ENCODE data around the gene OGFR.

Gene OGFR

GRCh38 chr20:62778601-62779416 lies 25.8 kb upstream of the OGFR start:
- Histone ChIP-seq H3K36me3 (no peaks in the 10 kb centered on the region), H3K9me3 (no peaks in the 10 kb centered on the region), H3K27me3 (no peaks in the 10 kb centered on the region), H3K4me3 (ENCODE audit: low read depth, low read length) (no peak overlapping the region), H3K4me1 (peaks cover 12% of the 10 kb centered on the region)
- TF ChIP-seq CTCF (IDR thresholded peaks at IDR 0.05; ENCODE audit: low read depth, low read length) = no peak
- no peak for DNase-seq

GRCh38 chr20:62779417-62779685 lies 25.3 kb upstream of the OGFR start:
- no peak for TF ChIP-seq CTCF (IDR thresholded peaks at IDR 0.05; ENCODE audit: low read depth, low read length)
- H3K4me1 ChIP-seq = peaks cover 12% of the 10 kb centered on the region
- H3K27me3 ChIP-seq = no peaks in the 10 kb centered on the region
- H3K36me3 ChIP-seq = no peaks in the 10 kb centered on the region
- H3K4me3 ChIP-seq (ENCODE audit: low read depth, low read length) = no peak overlapping the region
- no peaks in the 10 kb centered on the region for H3K9me3 ChIP-seq
- no peak for DNase-seq

- H3K36me3 ChIP-seq = no peaks in the 10 kb centered on the region
- H3K27me3 ChIP-seq = no peaks in the 10 kb centered on the region
- peaks cover 12% of the 10 kb centered on the region for H3K4me1 ChIP-seq
- no peak for DNase-seq
- no peak for TF ChIP-seq CTCF (IDR thresholded peaks at IDR 0.05; ENCODE audit: low read depth, low read length)
- no peak overlapping the region for H3K4me3 ChIP-seq (ENCODE audit: low read depth, low read length)
- no peaks in the 10 kb centered on the region for H3K9me3 ChIP-seq
Measured at GRCh38 chr20:62780204-62780603, 24.4 kb upstream of the OGFR start.

- DNase-seq = no peak
- no peaks in the 10 kb centered on the region for H3K27me3 ChIP-seq
- no peaks in the 10 kb centered on the region for H3K36me3 ChIP-seq
- no peak overlapping the region for H3K4me3 ChIP-seq (ENCODE audit: low read depth, low read length)
- H3K4me1 ChIP-seq = peaks cover 14% of the 10 kb centered on the region
- TF ChIP-seq CTCF (IDR thresholded peaks at IDR 0.05; ENCODE audit: low read depth, low read length) = no peak
- H3K9me3 ChIP-seq = no peaks in the 10 kb centered on the region
Measured at GRCh38 chr20:62780696-62781095, 23.9 kb upstream of the OGFR start.

- Histone ChIP-seq H3K4me3 (ENCODE audit: low read depth, low read length) (no peak overlapping the region), H3K4me1 (peaks cover 19% of the 10 kb centered on the region), H3K27me3 (no peaks in the 10 kb centered on the region), H3K9me3 (no peaks in the 10 kb centered on the region), H3K36me3 (no peaks in the 10 kb centered on the region)
- peak; percentile 42 for DNase-seq
- TF ChIP-seq CTCF (IDR thresholded peaks at IDR 0.05; ENCODE audit: low read depth, low read length) = peak; percentile 40
Measured at GRCh38 chr20:62782149-62782892, 22.3 kb upstream of the OGFR start.

GRCh38 chr20:62782893-62783278 lies 21.7 kb upstream of the OGFR start:
- H3K4me1 ChIP-seq = peaks cover 21% of the 10 kb centered on the region
- no peak overlapping the region for H3K4me3 ChIP-seq (ENCODE audit: low read depth, low read length)
- peak; percentile 65 for DNase-seq
- H3K36me3 ChIP-seq = no peaks in the 10 kb centered on the region
- no peaks in the 10 kb centered on the region for H3K27me3 ChIP-seq
- no peaks in the 10 kb centered on the region for H3K9me3 ChIP-seq
- TF ChIP-seq CTCF (IDR thresholded peaks at IDR 0.05; ENCODE audit: low read depth, low read length) = no peak; the same call in 1 of the 2 replicates
